NCI-H510A treated with DMSO at 0.1 percent for 48 hours (cell line): Measurements from ENCODE around the gene TLR9.

Source experiments
- DNase-seq: peaks from one replicate; lab custom pipeline; 2025; lab: John Stamatoyannopoulos, UW

TLR9 gene

GRCh38 chr3:52232279-52233107 is 7.0 kb upstream of the TLR9 start:
- no peak for DNase-seq

- no peak for DNase-seq
Observed at GRCh38 chr3:52231502-52232278, 6.2 kb upstream of the TLR9 start.

GRCh38 chr3:52230889-52231499 is 5.5 kb upstream of the TLR9 start:
- no peak for DNase-seq

- DNase-seq, result no peak
Observed at GRCh38 chr3:52230461-52230860, 5.0 kb upstream of the TLR9 start.

- DNase-seq, result no peak
Observed at GRCh38 chr3:52229656-52230055, 4.2 kb upstream of the TLR9 start.

- no peak for DNase-seq
Observed at GRCh38 chr3:52228751-52229291, 3.4 kb upstream of the TLR9 start.

GRCh38 chr3:52228266-52228665 is 2.8 kb upstream of the TLR9 start:
- DNase-seq, result no peak

GRCh38 chr3:52227766-52228165 is 2.3 kb upstream of the TLR9 start:
- no peak for DNase-seq

- no peak for DNase-seq
Observed at GRCh38 chr3:52227117-52227516, 1.7 kb upstream of the TLR9 start.

GRCh38 chr3:52226229-52226817 is 878 bp upstream of the TLR9 start:
- DNase-seq, result no peak

GRCh38 chr3:52223449-52224408 is 1.7 kb downstream of the TLR9 start:
- DNase-seq, result no peak

- no peak for DNase-seq
Observed at GRCh38 chr3:52222319-52223221, 2.9 kb downstream of the TLR9 start.

GRCh38 chr3:52221563-52222318 is 3.7 kb downstream of the TLR9 start:
- DNase-seq, result no peak

- DNase-seq, result no peak
Observed at GRCh38 chr3:52221141-52221562, 4.3 kb downstream of the TLR9 start.

- peak; percentile 62 for DNase-seq
Observed at GRCh38 chr3:52220380-52221026, 4.9 kb downstream of the TLR9 start.

- DNase-seq, result no peak
Observed at GRCh38 chr3:52218937-52219650, 6.4 kb downstream of the TLR9 start.

- DNase-seq, result no peak
Observed at GRCh38 chr3:52218454-52218853, 7.0 kb downstream of the TLR9 start.

- DNase-seq, result no peak
Observed at GRCh38 chr3:52218026-52218425, 7.4 kb downstream of the TLR9 start.
